Psoas muscle (tissue), 8 donors: ENCODE results near the gene DNAH12. TPM values are rescaled to one million over a fixed set of nuclear protein-coding genes. Genes with fewer than 3 reads are reported as not detected.
"Not testable (repeated sequence)": the region's sequence is repeated elsewhere in the genome, so short reads cannot be mapped to it uniquely, and the experiment has no call there.

ENCODE experiments used
- ATAC-seq, 4 donors: fragments of 200-7000 bp; cut with Tn5 transposase; one replicate each; pipeline ENCODE4 v1.9.1; 2020; ENCODE audit warnings: moderate library complexity in 3 of 4, mild to moderate bottlenecking in 2 of 4
- DNase-seq, 2 donors: peaks; one replicate each; pipeline ENCODE4 v3.0.0-alpha.2; 2020
- H3K27ac ChIP-seq: fragments of 200-600 bp; one replicate; pipeline ENCODE4 v1.8.0; 2022
- H3K27me3 ChIP-seq, 3 donors: fragments of 200-600 bp in 1 of 3; one replicate each; pipeline versions ENCODE4 v1.6.1 to v1.8.0; 2013 to 2022; ENCODE audit warnings: low read length in 2 of 3, mild to moderate bottlenecking in 2 of 3, moderate library complexity in 1 of 3; ENCODE audit not compliant: insufficient read depth in 3 of 3
- H3K36me3 ChIP-seq, 2 donors: fragments of 200-600 bp in 1 of 2; one replicate each; pipeline versions ENCODE4 v1.6.1 to v1.8.0; 2013 to 2022; ENCODE audit warnings: low read depth in 1 of 2, mild to moderate bottlenecking in 1 of 2, moderate library complexity in 1 of 2; ENCODE audit not compliant: insufficient read depth in 1 of 2
- H3K4me1 ChIP-seq: fragments of 200-600 bp; one replicate; pipeline ENCODE4 v1.8.0; 2022
- H3K4me3 ChIP-seq: fragments of 200-600 bp; one replicate; pipeline ENCODE4 v1.8.0; 2022; ENCODE audit warnings: mild to moderate bottlenecking
- H3K9me3 ChIP-seq: fragments of 200-600 bp; one replicate; pipeline ENCODE4 v1.8.0; 2022
- WGBS, 3 donors: extraction: QIAGEN DNeasy Blood & Tissue Kit; methylation state at CpG; one replicate each; pipeline versions ENCODE4 v1.1.6 to v1.1.7; 2013; 5-methylcytosine and 5-hydroxymethylcytosine counted together
- intact Hi-C, 2 donors: fragments of 100-400 bp; cut with DNase I; formaldehyde crosslinking; loops; one replicate each; pipeline versions ENCODE4 v1.11.0 to v1.14.2; 2022
- polyA plus RNA-seq, 3 donors: library from polyadenylated mRNA; stranded (reverse); fragments of 200-250 nt; gene quantifications; one replicate each; pipeline ENCODE4 v1.2.3, GENCODE V29; 2013
- total RNA-seq, 4 donors: library from RNA; stranded (reverse); fragmentation: NEBNext Ultra II Directional in 2 of 4; extraction: Animal tissue kit (Norgen Biotek cat#: 25700) in 2 of 4; gene quantifications; one replicate each; pipeline versions ENCODE4 v1.2.1 to v1.2.4, GENCODE V29; 2021 to 2023
- TF ChIP-seq, protein P1 (sequence below): fragments of 200-600 bp; IDR thresholded peaks from one replicate; pipeline ENCODE4 v1.8.0; 2022; ENCODE audit warnings: antibody characterized with exemption
- donor health status: healthy with polysubstance abuse.
- donor health status: DM: no; HTN: no; CAD: no; lungs with moderate emphysema.
- donor health status: Bipolar disorder and iron deficiency.
- donor health status: healthy.
- donor health status: DM: yes; HTN: yes; CAD: no.
- donor health status: DM: no; HTN: no; CAD: no.
- donor health status: DM: no; HTN: no; CAD: no.
- donor health status: DM: yes; HTN: yes; CAD: no.

The DNAH12 gene
- total and polyA plus RNA-seq, 7 donors: under 0.01 to 0.34 (median 0.08) TPM; not detected in 1

DNA sequence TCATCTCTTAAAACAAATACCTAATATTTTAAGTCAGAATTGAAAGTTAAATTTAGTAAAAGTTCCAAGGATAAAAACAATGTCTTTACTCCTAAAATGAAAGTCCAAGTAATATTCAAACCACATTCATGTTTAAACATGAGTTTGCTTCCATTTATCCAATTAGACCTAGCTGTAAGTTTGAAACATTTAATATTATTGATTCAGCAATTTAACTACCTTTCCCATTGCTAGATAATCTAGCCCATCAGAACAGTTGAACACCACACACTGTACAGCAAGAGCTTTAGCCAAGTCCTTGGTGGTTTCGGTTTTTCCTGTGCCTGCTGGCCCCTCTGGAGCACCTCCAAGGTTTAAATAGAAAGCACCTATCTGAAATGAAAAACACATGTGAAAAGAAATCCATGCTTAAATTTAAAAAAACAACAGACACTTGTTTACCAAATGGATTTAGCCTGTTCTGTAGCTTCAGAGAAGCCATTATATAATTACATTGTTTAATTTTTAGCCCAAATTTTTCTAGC is 97.8 kb downstream of the DNAH12 start:
- no peak overlapping the region for H3K4me3 ChIP-seq

DNA sequence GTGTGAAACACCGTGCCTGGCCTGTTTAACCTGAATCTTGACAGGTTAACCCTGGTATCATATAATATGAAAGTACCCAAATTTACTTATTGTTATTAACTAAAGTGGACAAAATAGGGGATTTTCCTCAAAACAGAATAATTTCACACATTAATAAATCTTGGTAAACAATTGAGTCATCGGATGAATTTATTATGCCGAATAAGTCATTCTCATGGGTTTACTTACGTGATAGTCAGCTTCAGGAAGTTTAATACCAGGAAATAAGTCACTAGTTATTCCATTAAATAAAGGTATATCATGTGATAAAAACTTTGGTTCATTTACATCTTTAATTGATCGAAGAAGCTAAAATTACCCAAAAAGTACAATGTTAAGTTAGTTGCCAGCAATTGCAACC is 99.7 kb downstream of the DNAH12 start:
- Histone ChIP-seq H3K4me1 (no peaks in the 10 kb centered on the region), H3K9me3 (no peaks in the 10 kb centered on the region), H3K4me3 (no peak overlapping the region), H3K27ac (no peak overlapping the region), H3K36me3 (no peaks in the 10 kb centered on the region), H3K27me3 (no peaks in the 10 kb centered on the region)
- WGBS, 3 donors: 90 to 94% (median 94%) methylated on average over 5 of the region's 5 CpGs
- intact Hi-C loops: no loop called here
- TF ChIP-seq, protein P1, sequence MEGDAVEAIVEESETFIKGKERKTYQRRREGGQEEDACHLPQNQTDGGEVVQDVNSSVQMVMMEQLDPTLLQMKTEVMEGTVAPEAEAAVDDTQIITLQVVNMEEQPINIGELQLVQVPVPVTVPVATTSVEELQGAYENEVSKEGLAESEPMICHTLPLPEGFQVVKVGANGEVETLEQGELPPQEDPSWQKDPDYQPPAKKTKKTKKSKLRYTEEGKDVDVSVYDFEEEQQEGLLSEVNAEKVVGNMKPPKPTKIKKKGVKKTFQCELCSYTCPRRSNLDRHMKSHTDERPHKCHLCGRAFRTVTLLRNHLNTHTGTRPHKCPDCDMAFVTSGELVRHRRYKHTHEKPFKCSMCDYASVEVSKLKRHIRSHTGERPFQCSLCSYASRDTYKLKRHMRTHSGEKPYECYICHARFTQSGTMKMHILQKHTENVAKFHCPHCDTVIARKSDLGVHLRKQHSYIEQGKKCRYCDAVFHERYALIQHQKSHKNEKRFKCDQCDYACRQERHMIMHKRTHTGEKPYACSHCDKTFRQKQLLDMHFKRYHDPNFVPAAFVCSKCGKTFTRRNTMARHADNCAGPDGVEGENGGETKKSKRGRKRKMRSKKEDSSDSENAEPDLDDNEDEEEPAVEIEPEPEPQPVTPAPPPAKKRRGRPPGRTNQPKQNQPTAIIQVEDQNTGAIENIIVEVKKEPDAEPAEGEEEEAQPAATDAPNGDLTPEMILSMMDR: no peak
- DNase-seq (no peak), ATAC-seq (no peak)

More for the DNA sequence above, 97.8 kb downstream of the DNAH12 start:
- 22 to 44% (median 31%) methylated on average over 1 of the region's 1 CpG for WGBS, 3 donors
- DNase-seq (no peak), ATAC-seq (no peak)
- Histone ChIP-seq H3K4me1 (no peaks in the 10 kb centered on the region), H3K27me3 (no peaks in the 10 kb centered on the region), H3K36me3 (no peaks in the 10 kb centered on the region), H3K27ac (no peak overlapping the region), H3K9me3 (no peaks in the 10 kb centered on the region)
- TF ChIP-seq, protein P1: no peak
- intact Hi-C loops: no loop called here

DNA sequence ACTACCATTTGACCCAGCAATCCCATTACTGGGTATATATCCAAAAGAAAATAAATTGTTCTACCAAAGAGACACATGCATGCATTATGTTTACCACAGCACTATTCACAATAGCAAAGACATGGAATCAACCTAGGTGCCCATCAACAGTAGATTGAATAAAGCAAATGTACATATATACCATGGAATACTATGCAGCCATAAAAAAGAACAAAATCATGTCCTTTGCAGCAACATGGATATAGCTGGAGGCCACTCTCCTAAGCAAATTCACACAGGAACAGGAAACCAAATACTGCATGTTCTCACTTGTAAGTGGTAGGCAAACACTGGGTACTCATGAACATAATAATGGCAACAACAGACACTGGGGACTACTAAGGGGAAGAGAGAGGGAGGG is 104.0 kb downstream of the DNAH12 start:
- H3K36me3 ChIP-seq, ATAC-seq: not testable (repeated sequence)

DNA sequence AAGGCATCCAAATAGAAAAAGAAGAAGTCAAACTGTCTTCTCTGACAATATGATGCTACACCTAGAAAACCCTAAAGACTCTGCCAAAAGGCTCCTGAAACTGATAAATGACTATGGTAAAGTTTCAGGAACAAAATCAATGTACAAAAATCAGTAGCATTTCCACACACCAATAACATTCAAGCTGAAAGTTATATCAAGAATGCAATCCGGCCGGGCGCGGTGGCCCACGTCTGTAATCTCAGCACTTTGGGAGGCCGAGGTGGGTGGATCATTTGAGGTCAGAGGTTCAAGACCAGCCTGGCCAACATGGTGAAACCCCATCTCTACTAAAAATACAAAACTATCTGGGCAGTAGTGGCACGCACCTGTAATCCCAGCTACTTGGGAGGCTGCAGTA is 105.7 kb downstream of the DNAH12 start:
- WGBS, 3 donors: 73 to 88% (median 78%) methylated on average over 7 of the region's 7 CpGs
- H3K27me3 ChIP-seq, H3K4me1 ChIP-seq, H3K4me3 ChIP-seq, DNase-seq, ATAC-seq, H3K27ac ChIP-seq, H3K36me3 ChIP-seq, H3K9me3 ChIP-seq: not testable (repeated sequence)
- intact Hi-C loops: loop anchor here in 1 of 2 donors (5.0 to 10.0 kb wide), 2 partner anchors 271 to 334 kb away; partner anchors contain the start of gene IL17RD

More for the DNA sequence above, 104.0 kb downstream of the DNAH12 start:
- H3K9me3 ChIP-seq, H3K4me3 ChIP-seq, intact Hi-C loops, DNase-seq, H3K4me1 ChIP-seq, H3K27me3 ChIP-seq, H3K27ac ChIP-seq: not testable (repeated sequence)

DNA sequence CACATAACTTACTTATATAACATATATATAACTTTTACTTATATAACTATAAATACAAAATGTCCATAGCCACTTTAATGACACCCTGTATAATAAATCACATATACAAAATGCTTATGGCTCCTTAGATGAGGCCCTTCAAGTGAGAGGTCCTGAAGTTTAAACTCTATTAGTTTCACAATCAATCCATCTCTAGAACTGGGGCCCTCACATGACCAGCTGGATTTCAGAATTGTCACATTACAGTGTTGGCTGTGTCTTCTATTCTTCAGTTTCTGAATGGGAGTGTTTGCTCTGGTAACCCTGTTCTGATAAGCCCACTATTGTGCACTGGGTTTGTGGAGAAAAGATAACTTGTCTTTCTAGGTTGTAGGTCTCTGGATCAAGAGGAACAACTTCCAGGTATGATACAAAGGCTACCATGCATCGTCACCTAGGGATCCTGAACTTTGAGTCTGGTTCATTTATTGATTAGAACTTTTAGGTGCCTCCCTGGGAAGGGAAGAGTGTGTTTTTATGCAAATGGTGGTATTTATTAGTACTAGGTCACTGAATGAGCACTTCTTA is 107.9 kb downstream of the DNAH12 start:
- TF ChIP-seq, protein P1: no peak
- no peak overlapping the region for H3K27ac ChIP-seq
- intact Hi-C loops: loop anchor here in 1 of 2 donors (5.0 to 10.0 kb wide), 2 partner anchors 269 to 331 kb away; partner anchors contain the start of gene IL17RD
- no peak overlapping the region for H3K4me3 ChIP-seq
- WGBS, 3 donors: 89 to 100% (median 93%) methylated on average over 1 of the region's 1 CpG
- H3K4me1 ChIP-seq: no peaks in the 10 kb centered on the region
- DNase-seq (no peak), ATAC-seq (no peak)
- H3K9me3 ChIP-seq: no peaks in the 10 kb centered on the region
- H3K36me3 ChIP-seq: no peaks in the 10 kb centered on the region
- H3K27me3 ChIP-seq: no peaks in the 10 kb centered on the region
